KMS-11 (cell line): ENCODE results near the gene TFAP2A.

Source experiments
- H2AFZ ChIP-seq: fragments of 200-600 bp; sonication (generic); 2 replicates; pipeline ENCODE4 v1.6.1; 2016; ENCODE audit warnings: antibody characterized with exemption, mixed run types, low read depth
- H3K27ac ChIP-seq: fragments of 200-600 bp; sonication (generic); 2 replicates; pipeline ENCODE4 v1.6.1; 2016; ENCODE audit warnings: mild to moderate bottlenecking, mixed run types
- H3K27me3 ChIP-seq: fragments of 200-600 bp; sonication (generic); 2 replicates; pipeline ENCODE4 v1.6.1; 2017; ENCODE audit warnings: mild to moderate bottlenecking, low read depth, mixed run types, moderate library complexity; ENCODE audit not compliant: insufficient read depth
- H3K36me3 ChIP-seq: fragments of 200-600 bp; sonication (generic); 2 replicates; pipeline ENCODE4 v1.6.1; 2017; ENCODE audit warnings: mild to moderate bottlenecking, mixed run types; ENCODE audit not compliant: insufficient read depth
- H3K4me1 ChIP-seq: fragments of 200-600 bp; sonication (generic); 2 replicates; pipeline ENCODE4 v1.6.1; 2016; ENCODE audit warnings: mild to moderate bottlenecking, low read depth, mixed run types; ENCODE audit not compliant: poor library complexity, severe bottlenecking
- H3K4me2 ChIP-seq: fragments of 200-600 bp; sonication (generic); 2 replicates; pipeline ENCODE4 v1.7.0; 2016; ENCODE audit warnings: mild to moderate bottlenecking, mixed run types
- H3K4me3 ChIP-seq: fragments of 200-600 bp; sonication (generic); IDR thresholded peaks from 2 replicates; pipeline ENCODE4 v1.6.1; 2017; ENCODE audit warnings: low read depth, low read length, mixed read lengths; ENCODE audit not compliant: insufficient read depth
- H3K79me2 ChIP-seq: fragments of 200-600 bp; sonication (generic); 2 replicates; pipeline ENCODE4 v1.6.1; 2016; ENCODE audit warnings: low read depth, mixed run types; ENCODE audit not compliant: insufficient read depth
- H3K9ac ChIP-seq: fragments of 200-600 bp; sonication (generic); 2 replicates; pipeline ENCODE4 v1.6.1; 2016; ENCODE audit warnings: mild to moderate bottlenecking, mixed run types
- H4K20me1 ChIP-seq: fragments of 200-600 bp; sonication (generic); 2 replicates; pipeline ENCODE4 v1.6.1; 2016; ENCODE audit warnings: mild to moderate bottlenecking, mixed run types; ENCODE audit not compliant: insufficient read depth
- TF ChIP-seq, protein P1 (sequence below): fragments of 200-600 bp; sonication (generic); conservative IDR thresholded peaks from 2 replicates; pipeline ENCODE4 v1.6.1; 2017; ENCODE audit warnings: low read depth, mild to moderate bottlenecking, antibody characterized with exemption, low read length, moderate library complexity, mixed read lengths

Gene TFAP2A

DNA sequence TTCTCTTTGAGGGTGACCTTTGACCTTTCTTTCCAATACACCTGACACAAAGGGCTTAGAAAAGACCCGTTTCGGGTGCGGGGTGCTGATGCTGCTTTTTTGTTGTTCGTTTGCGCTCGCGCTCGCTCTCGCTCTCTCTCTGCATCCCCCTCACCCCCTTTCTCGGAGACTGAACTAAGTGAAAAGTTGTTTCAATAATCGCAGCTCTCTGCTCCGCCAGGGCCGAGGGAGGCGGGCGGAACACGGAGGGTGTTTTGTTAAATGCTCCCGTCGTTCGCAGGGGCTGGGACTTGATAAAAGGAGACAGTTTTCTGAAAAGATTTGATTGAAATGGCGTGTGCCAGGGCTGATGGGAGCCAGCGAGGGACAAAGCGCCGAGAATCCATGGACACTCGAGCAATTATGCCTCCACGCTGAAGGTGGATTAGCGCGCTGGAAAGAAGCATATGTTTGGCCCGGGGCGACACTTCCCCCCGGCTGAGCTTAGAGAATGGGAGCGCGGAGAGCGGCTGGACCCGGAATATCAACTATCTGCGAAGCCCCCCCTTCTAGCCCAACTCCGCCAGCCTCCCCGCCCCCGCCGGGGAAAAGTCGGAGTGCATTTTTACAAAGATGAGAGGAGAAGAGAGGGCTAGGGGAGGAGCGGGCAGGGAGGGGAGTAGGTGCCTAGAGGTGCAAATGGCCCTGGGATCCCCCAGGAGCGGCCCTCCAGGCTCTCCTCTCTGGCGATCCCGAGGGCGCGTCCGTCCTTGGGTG is 25.0 kb downstream of the TFAP2A start:
- Histone ChIP-seq H3K4me2 (no peak overlapping the region), H3K4me3 (no peak overlapping the region)

DNA sequence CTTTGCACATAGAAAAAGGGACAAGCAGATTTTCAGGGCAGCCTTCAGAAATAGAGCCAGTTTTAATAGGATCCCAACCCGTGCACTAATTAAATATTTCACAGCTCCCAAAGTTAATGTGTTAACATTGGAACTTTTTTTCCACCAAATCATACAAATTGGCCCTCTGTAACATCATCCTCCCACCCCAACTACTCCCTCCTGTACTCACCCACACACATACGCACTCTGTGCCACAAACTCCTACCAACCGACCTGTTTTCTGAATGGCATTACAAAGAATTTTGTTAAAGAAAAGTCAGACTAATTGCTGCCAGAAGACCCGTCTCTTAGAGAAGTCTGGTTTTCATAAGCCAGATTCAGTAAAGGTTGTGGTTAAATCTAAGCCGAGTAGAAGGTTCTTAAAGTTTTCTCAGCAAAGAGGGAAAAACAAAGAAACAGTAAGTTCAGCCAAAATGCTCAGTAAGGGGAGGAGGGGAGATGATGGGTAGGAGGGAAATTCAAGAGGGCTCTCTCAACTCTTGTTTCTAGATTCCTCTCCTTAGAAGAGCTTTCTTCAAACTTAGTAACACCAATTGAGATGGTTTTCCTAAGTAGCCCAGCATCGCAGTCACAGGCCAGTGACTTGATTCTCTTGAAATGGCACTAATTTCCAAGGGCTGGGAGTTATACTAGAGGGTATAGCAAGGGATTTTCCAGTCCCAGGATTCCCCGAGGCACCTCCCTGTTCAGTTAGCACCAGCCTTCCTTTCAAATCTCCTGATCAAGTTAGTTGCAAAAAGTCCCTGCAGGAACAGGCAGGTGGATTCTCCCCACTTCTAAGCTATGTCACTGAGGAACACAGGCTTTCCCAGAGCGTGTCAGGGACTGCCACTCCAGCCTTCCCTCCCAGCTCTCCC is 27.9 kb downstream of the TFAP2A start:
- peaks cover 20% of the 10 kb centered on the region for H3K4me1 ChIP-seq
- peak overlapping the region; percentile 27; the same call in 1 of the 2 replicates for H3K4me2 ChIP-seq
- H3K27me3 ChIP-seq, result no peaks in the 10 kb centered on the region
- peak overlapping the region; percentile 5; the same call in 1 of the 2 replicates for H3K9ac ChIP-seq
- TF ChIP-seq, protein P1, sequence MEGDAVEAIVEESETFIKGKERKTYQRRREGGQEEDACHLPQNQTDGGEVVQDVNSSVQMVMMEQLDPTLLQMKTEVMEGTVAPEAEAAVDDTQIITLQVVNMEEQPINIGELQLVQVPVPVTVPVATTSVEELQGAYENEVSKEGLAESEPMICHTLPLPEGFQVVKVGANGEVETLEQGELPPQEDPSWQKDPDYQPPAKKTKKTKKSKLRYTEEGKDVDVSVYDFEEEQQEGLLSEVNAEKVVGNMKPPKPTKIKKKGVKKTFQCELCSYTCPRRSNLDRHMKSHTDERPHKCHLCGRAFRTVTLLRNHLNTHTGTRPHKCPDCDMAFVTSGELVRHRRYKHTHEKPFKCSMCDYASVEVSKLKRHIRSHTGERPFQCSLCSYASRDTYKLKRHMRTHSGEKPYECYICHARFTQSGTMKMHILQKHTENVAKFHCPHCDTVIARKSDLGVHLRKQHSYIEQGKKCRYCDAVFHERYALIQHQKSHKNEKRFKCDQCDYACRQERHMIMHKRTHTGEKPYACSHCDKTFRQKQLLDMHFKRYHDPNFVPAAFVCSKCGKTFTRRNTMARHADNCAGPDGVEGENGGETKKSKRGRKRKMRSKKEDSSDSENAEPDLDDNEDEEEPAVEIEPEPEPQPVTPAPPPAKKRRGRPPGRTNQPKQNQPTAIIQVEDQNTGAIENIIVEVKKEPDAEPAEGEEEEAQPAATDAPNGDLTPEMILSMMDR, result no peak
- H3K4me3 ChIP-seq, result no peak overlapping the region
- H3K27ac ChIP-seq, result peak overlapping the region; percentile 55
- H3K36me3 ChIP-seq, result no peaks in the 10 kb centered on the region
- H2AFZ ChIP-seq, result peak overlapping the region; percentile 35; the same call in 1 of the 2 replicates
- H4K20me1 ChIP-seq, result no peaks in the 10 kb centered on the region
- H3K79me2 ChIP-seq, result no peaks in the 10 kb centered on the region

More for the DNA sequence above, 25.0 kb downstream of the TFAP2A start:
- Histone ChIP-seq H3K9ac (no peak overlapping the region), H3K27me3 (no peaks in the 10 kb centered on the region), H4K20me1 (no peaks in the 10 kb centered on the region), H3K36me3 (no peaks in the 10 kb centered on the region), H2AFZ (no peak overlapping the region), H3K4me1 (peaks cover 20% of the 10 kb centered on the region), H3K79me2 (no peaks in the 10 kb centered on the region), H3K27ac (no peak overlapping the region)
- TF ChIP-seq, protein P1, result no peak

DNA sequence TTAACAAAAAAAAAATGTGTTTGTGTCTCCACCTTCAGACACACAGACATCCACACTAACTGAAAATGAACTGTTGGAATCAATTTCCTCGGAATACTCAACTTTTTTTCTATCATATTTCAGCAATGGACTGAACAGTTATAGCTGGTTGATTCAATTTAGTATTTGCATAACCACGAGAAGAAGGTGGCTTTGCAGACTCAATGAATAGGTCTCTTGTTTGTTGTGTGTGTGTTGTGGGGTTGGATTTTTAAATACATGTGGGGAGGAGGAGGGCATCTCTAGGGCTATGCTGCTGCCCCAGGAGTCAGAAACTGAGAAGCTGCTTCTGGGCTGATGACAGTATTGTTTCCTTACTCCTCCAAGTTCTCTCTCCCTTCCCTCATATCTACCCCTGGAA is 28.7 kb downstream of the TFAP2A start:
- Histone ChIP-seq H3K36me3 (no peaks in the 10 kb centered on the region), H4K20me1 (no peaks in the 10 kb centered on the region)

DNA sequence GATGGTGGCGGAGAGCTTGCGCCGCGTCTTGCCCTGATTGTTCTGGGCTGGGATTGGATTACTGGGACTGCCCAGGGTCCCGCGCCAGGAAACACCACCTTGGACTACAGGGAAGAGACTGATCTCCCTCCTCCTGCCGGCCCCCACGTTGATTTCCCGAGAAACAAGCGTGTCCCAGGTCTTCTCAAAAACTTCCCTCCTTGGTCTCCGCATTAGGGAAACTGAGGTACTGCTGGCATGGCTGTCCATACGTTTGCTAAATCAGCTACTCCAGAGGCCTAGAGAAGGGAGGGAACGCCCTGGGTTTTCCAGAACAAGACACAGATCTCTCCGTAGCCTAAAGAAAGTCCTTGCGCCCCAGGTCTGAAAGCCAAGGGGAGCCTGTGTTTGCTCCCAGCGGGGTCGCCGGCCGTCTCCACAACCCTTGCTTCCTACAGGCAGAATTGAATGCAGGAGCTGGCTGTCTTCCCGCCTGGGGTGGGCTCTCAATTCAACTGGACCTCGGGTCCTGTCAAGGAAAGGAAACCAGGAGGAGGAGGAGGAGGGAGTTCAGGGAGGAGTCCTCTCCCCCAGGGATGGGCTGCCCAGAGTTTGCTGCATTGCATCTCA is 29.2 kb downstream of the TFAP2A start:
- Histone ChIP-seq H3K27me3 (no peaks in the 10 kb centered on the region), H3K4me2 (no peak overlapping the region), H2AFZ (no peak overlapping the region), H3K4me3 (no peak overlapping the region), H4K20me1 (no peaks in the 10 kb centered on the region), H3K27ac (no peak overlapping the region), H3K79me2 (no peaks in the 10 kb centered on the region), H3K4me1 (peaks cover 20% of the 10 kb centered on the region), H3K9ac (no peak overlapping the region), H3K36me3 (no peaks in the 10 kb centered on the region)
- TF ChIP-seq, protein P1, result no peak

More for the DNA sequence above, 28.7 kb downstream of the TFAP2A start:
- Histone ChIP-seq H3K27me3 (no peaks in the 10 kb centered on the region), H3K4me3 (no peak overlapping the region), H3K9ac (no peak overlapping the region), H3K4me2 (peak overlapping the region; percentile 27; the same call in 1 of the 2 replicates), H3K27ac (peak overlapping the region; percentile 55; the same call in 1 of the 2 replicates), H3K4me1 (peaks cover 20% of the 10 kb centered on the region), H3K79me2 (no peaks in the 10 kb centered on the region), H2AFZ (peak overlapping the region; percentile 35; the same call in 1 of the 2 replicates)
- TF ChIP-seq, protein P1, result no peak
